Measurements from ENCODE around the gene NAA16. TPM values are rescaled to one million over a fixed set of nuclear protein-coding genes. Genes with fewer than 3 reads are reported as not detected.
"Not testable (repeated sequence)": the region's sequence is repeated elsewhere in the genome, so short reads cannot be mapped to it uniquely, and the experiment has no call there.

Gene NAA16
- 58.0 TPM for polyA plus RNA-seq (ENCODE audit: insufficient read length)
- long read RNA-seq, donor 1, full-length matches to known transcripts, result 5 of 5 reads
- long read RNA-seq, donor 1, partial matches to known transcripts, result 0 of 5 reads
- long read RNA-seq, donor 1, other reads (novel, unspliced or antisense), result 0 of 5 reads
- long read RNA-seq, donor 2, partial matches to known transcripts, result 0 of 4 reads
- long read RNA-seq, donor 2, other reads (novel, unspliced or antisense), result 0 of 4 reads
- long read RNA-seq, donor 3, partial matches to known transcripts, result 0 of 4 reads
- long read RNA-seq, donor 3, other reads (novel, unspliced or antisense), result 0 of 4 reads
- long read RNA-seq, donor 4, result 0 reads
- long read RNA-seq, donor 5, full-length matches to known transcripts, result 2 of 178 reads
- long read RNA-seq, donor 5, partial matches to known transcripts, result 176 of 178 reads
- long read RNA-seq, donor 5, other reads (novel, unspliced or antisense), result 0 of 178 reads
- long read RNA-seq, donor 6, partial matches to known transcripts, result 0 of 1 reads
- long read RNA-seq, donor 6, other reads (novel, unspliced or antisense), result 0 of 1 reads
- long read RNA-seq, donor 7, partial matches to known transcripts, result 8 of 12 reads
- long read RNA-seq, donor 7, other reads (novel, unspliced or antisense), result 0 of 12 reads
- long read RNA-seq, donor 8, partial matches to known transcripts, result 0 of 1 reads
- long read RNA-seq, donor 8, other reads (novel, unspliced or antisense), result 0 of 1 reads

DNA sequence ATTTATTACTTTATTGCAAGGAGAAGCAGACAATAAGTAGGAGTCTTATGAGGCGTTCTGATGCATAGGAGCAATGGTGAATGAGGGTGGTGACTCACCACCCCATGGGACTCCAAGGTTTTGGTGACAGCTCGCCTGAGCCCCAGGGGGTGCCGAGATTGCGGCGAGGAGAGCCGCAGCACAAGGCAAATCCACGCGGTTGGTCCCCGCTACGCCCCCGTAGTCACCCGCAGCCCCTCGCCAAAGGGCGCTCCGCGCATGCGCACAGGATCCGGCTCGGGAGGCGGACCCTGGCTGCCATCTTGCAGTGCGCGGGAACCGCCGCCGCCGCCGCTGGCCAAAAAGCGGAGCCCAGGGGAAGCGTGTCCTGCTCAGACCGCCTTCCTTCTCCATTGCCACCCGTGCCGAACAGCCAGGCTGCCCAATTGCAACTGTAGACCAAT is at the start of gene NAA16:
NAA16 (plus strand) TSS at position 305 of the 443 bp plus-strand sequence. CDS start 262 bp downstream, outside the sequence.
- peak; percentile 93 for DNase-seq

DNA sequence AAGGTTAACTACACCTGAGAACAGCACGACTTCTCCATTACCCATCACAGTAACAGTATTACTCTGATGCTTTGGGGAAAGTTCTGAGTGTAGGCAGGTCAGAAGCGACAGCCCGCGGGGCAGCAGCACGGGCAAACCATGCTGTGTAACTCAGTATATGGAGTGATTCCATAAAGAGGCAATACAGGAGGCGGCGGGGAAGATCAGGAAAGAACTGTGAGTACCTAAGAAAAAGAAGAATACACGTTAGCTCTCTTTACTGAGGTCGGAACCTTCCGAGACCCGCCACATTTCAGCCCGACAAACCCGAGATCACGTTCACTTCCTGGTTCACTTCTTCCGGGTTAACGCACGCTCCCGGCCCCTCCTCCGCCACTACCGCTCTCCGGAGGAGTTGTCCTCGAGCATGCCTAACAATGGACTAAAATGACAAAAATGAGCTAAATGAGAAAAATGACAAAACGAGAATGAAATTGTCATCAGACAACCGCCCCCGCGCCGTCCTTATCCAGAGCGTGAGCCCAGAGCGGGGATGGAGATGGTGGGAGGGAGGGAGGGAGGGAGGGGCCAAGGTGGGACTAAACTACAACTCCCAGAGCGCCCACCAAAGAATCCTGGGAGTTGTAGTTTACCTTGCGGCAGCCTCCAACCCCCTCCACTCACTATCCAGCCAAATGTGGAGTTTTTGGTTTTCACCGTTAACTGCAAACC is 47.7 kb upstream of the NAA16 start, which contains the start of gene MTRF1:
MTRF1 (minus strand) TSS at position 316 of the 711 bp plus-strand sequence. CDS start 2,669 bp downstream, outside the sequence.
- DNase-seq, result peak; percentile 83

DNA sequence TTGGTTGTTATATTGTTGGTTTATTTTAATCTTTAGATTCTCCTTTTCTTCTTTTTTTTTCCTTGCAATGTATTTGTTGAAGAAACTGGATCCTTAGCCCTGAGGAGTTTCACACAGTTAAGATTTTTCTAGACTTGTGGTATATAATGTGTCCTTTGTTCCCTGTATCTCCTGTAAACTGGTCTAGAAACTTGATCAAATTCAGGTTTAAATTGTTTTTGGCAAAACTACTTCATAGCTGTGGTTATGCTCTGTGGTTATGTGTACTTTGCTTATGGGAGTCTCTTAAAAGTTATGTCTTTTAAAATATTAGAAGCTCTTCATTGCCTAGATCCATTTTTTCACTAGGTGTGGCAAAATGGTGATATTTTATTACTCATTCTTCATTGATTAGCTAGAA is 44.0 kb upstream of the NAA16 start:
- DNase-seq, result no peak

DNA sequence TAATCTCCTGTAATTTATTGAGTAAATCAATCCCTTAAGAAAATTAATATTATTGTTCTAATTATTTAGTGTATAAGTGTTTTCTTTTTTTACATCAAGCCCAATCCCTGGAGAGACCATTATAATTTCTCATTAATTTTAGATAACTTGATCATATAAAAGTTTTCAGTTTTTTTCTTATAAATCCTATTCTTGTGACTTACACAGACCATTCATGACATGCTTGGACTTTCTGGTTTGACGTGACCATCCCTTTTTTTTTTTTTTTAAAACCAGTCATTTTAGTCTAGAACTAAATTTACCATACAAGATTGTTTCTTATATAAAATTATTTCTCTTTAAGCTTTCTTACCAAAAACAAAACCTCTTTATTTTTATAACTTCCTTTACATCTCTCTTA is 42.3 kb upstream of the NAA16 start:
- peak; percentile 22 for DNase-seq

DNA sequence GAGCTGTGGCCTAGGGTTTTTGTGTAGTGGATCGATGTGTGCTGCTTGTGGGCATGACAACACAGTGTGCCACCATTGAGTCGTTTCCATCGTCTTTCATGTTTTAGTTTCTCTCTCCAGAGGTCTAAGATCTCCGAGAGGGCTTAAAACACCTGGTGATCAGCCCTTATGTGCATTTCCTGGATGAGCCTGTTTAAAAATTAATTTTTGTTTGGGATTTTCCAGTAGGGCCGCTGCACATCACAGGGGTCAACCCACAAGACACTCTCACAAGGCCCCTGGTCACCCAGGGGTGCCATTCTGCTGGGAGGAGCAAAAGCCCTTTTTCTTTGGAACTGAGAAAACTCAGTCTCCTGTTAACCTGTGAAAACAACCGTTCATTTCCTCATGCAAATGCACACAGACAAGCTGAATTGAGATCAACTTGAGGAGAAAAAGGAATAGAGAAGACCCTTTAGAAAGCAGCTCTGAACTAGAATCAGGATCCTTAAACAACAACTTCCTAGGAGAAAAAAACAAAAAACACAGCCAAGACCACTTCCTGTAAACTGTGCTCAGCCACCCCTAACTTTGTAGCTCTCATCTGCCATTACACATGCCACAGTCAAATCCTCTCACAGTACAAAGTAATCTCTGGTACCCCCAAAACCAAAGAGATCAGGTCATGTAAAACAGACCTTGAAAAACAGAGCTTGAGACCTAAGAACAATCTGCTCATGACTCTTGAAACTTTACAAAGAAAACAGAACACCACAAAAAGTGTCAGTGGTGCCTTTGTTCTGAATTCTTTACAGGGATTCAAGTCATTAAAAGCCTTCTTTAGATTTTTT is 39.4 kb upstream of the NAA16 start:
- DNase-seq, result no peak

DNA sequence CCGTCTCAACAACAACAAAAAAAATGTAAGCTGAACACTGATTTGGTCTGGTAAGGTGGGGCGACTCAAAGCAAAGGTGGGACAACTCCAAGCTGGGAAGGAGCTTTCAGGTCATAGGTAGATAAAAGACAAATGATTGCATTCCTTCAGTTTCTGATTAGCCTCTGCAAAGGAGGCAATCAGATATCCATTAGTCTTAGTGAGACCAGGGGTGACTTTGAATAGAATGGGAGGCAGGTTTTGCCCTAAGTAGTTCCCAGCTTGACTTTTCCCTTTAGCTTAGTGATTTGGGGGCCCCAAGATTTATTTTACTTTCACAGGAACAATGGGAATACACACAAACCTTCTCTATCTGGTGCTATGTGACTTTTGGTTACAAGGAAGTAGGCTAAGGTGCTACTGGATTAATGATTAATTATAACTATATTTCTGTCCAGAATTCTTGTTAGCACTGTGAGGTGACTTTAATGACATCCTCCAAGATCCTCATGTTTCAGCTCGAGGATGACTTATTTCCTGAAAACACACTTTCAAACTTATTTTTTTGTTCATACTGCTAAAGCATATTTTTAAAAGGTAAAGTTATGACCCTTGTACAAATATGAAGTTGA is 37.1 kb upstream of the NAA16 start:
- no peak for DNase-seq

DNA sequence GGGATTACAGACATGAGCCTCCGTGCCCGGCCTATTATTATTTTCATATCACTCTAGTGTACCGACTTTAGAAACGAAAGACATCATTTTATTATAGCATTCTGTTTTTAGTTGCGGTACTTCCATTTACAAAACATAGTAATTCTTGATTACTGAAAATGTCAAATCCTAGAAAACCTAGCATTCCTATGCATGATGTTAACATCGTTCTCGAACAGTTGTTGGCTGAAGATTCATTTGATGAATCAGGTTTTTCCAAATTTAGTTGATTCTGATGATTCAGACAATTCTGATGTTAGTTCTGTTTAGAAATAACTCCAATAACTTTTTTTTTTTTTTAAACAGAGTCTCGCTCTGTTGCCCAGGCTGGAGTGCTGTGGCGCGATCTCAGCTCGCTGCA is 36.2 kb upstream of the NAA16 start:
- DNase-seq, result no peak

DNA sequence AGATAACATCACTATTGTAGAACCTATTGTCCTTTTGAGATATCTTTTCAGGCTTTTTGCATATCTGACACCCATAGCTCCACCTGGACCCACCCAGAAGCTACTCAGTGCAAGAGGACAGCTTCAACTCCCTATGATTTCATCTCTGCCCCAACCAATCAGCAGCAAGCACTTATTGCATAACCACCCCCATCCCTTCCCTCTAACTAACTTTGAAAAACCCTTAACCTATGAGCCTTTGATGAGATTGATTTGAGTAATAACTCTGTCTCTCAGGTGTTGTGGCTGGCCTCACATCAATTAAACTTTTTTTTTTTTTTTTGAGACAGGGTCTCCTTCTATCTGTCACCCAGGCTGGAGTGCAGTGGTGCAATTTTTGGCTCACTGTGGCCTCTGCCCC is 34.2 kb upstream of the NAA16 start:
- DNase-seq, result no peak

DNA sequence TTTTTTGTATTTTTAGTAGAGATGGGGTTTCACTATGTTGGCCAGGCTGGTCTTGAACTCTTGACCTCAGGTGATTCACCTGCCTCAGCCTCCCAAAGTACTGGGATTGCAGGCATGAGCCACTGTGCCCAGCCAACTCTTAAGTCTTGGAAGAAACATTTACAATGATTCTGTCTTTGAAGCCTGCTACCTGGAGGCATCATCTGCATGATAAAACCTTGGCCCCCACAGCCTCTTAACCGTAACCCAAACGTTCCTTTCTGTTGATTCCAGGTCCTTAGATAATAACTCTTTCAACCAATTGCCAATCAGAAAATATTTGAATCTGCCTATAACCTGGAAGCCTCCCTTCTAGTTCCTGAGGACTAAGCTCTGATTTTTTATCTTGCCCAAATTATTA is 31.9 kb upstream of the NAA16 start:
- not testable (repeated sequence) for DNase-seq

DNA sequence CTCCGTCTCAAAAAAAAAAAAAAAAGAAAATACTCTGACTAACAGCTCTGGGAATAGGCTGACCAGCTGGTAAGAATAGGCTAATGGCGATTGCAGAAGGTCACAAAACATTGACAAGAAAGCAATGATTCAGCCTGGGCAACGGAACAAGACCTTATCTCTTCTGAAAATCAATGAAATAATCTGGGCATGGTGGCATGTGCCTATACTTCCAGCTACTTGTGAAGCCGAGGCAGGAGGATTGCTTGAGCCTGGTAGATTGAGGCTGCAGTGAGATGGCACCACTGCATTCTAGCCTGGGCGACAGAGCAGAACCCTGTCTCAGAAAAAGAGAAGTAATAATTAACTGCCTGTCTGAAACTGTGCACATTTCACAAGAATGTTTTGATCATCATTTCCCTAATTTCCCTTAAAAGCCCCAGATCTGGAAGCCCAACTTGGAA is 28.9 kb upstream of the NAA16 start:
- no peak for DNase-seq

DNA sequence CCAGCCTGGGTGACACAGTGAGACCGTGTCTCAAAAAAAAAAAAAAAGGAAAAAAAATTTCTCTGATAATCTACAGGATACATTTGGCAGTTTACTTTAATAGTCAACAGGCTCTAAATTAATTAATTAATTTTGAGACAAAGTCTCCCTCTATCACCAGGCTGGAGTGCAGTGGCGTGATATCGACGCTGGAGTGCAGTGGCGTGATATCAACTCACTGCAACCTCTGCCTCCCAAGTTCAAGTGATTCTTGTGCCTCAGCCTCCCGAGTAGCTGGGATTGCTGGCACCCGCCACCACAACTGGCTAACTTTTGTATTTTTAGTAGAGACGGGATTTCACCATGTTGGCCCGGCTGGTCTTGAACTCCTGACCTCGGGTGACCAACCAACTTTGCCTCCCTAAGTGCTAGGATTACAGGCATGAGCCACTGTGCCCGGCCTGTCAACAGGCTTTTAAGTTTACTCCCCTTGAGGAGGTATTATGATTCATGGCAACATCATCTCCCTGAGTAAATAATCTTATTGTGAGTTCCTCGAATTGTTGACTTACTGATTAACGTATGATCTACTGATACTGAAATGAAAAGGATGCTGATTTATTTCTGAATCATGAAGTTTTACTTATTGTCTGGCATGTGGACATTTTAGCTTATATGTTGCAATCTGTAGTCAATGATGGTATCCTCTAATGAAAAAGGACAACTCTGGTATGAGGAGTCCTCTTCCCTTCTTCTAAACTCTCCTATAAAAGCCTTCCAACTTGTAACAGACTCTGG is 26.4 kb upstream of the NAA16 start:
- no peak for DNase-seq

DNA sequence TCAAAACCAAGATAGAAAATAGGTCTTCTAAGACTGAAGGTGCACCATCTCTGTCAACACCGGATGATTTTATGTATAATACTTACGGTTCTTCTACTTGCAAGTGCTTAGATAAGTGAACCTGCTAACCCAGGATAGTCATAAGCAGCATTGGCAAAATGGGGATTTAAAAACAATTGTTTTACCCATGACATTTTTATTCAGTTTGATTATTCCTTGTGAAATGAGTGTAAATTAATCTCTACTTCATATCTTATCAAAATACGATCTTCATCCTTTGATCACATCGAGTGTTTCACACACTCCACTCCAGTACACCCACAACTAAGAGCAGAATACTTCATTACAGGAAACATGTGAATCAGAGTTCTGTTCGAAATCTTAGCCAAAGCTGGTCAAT is 24.7 kb upstream of the NAA16 start:
- DNase-seq, result no peak

DNA sequence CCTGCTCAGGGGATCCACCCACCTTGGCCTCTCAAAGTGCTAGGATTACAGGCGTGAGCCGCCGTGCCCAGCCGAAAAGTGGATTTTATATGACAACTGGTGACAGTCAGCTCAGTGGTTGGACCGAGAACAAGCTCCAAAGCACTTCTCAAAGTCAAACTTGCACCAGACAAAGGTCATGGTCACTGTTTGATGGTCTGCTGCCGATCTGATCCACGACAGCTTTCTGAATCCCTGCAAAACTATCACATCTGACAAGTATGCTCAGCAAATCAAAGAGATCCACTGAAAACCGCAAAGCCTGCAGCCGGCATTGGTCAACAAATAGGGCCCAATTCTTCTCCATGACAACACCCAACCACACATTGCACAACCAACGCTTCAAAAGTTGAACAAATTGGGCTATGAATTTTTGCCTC is 21.6 kb upstream of the NAA16 start:
- no peak for DNase-seq

DNA sequence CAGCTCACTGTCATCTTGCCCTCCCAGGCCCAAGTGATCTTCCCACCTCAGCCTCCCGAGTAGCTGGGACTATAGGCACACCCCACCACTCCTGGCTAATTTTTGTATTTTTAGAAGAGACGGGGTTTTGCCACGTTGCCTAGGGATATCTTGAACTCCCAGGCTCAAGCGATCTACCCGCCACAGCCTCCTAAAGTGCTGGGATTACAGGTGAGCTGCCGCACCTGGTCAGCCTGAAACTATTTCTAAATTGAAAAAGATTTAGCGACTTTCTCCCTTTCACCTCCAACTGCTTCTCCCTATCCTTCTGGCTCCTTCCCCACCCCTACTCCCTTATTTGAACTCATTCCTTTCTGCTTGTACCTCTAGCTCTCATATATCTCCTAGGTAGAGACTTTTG is 19.8 kb upstream of the NAA16 start:
- no peak for DNase-seq

DNA sequence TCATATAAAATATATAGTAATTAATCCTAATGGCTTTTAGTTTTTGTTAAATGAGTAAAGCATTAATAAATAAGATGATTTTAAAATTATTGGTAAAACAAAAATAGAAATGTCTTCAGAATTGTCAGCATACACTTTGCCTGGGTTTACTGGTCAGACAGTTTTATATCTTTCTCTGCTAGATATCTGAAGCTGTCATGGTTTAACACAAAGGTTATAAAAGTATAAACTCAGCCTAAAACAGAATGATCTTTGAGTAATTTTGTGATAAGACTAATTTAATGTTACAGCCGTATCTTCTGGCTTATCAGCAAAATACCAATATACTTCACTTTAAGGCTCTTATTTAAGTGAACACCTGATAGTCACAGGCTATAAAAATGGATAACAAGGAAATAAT is 17.8 kb upstream of the NAA16 start:
- no peak for DNase-seq

DNA sequence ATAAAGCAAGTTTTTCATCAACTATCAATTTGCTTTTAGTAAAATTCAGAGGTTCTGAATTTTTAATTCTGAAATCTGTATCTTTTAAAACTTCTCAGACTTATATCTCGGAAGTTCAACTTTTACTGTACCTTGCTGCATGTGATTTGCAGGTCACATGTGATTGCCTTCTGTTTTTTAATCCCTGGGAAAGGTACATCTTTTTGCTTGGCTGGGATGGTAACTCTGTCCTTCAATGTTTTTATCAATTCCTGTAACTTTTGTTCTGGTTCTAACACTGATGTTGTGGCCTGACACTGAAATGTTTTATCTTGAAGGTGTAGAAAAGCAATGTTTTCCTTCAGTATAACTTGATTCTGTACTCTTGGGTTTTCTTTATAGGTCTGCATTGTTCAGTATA is 16.2 kb upstream of the NAA16 start:
- DNase-seq, result no peak

DNA sequence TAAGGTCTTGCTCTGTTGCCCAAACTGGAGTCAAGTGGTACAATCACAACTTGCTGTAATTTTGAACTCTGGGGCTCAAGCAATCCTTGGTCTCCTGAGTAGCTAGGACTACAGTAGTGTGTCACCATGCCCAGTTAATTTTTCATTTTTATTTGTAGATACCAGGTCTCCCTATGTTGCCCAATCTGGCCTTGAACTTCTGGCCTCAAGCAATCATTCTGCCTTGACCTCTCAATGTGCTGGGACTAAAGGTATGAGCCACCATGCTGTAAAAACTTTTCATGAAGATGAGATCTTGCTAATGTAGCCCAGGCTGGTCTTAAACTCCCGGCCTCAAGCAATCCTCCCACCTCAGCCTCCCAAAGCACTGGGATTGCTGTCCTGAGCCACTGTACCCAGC is 15.1 kb upstream of the NAA16 start:
- no peak for DNase-seq

DNA sequence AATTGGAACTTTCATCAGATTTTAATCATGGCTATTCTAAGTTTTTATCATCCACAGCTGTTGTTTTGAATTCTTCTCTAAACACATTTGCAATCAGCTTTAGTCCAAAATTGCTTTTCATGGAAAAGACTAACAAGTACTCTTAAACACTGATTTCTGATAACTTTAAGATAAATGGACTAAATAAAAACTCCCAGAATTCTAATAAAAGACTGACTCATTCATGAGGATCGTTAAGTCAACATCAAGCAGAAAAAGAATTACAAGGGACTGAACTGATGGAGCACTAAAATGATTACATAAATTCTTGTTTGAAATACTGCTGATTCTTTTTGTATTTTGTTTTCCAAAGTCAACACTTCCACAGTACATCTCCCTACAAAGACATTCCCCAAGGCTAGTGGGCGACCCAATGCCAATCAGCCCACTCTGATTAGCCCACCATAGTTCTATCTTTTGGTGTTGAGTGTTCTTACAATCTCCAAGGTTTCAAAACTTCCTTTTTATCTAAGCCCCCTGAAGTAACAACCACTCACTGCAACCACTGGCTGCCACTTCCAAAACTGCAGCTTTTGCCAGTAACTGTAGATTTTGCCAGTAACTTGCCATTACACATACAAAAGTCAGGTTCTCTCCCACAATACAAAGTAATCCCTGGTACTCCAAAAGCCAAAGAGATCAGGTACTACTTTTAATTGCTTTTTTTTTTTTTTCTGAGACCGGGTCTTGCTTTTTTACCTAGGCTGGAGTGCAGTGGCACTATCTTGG is 14.0 kb upstream of the NAA16 start:
- no peak for DNase-seq

DNA sequence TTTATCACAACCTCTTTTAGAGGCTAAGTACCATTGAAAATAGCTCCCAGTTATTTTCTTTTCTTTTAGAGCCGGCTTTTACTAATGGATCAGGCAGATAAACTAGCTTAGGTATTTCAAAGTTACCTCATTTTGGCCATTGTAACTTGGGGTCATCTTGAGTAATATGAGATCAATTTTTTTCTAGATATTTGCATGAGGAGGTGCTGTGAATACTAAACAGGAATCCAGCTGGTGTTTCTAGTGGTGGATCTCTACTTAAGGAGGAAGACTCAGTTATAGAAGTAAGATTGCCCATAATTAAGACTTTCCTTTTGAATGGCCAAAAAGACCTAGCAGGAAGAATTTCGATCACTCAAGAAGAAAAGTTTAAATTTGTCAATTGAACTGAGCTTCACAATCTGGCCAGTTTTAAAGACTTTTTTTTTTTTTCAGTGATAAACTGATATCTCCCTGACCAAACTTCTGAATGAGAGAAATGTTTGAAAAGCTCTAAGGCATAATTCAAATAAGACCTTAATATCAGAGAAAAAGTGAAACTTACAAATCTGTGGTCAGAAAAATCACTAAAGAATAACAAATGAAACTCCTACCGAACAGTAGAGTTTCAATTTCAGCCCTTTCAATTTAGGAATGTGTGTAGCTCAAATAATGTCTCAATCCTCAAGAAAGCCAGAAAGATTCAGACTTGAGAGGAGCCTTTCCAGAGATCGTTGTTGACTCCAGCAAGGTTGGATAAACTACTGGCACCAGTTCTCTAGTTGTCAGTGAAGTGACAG is 11.6 kb upstream of the NAA16 start:
- DNase-seq, result no peak

Data from left kidney (tissue), 8 donors.